ENCODE results near the gene CPNE4. TPM values are rescaled to one million over a fixed set of nuclear protein-coding genes. Genes with fewer than 3 reads are reported as not detected.

Gene CPNE4
- total RNA-seq, 1 donor from 2014 or later: not detected

DNA sequence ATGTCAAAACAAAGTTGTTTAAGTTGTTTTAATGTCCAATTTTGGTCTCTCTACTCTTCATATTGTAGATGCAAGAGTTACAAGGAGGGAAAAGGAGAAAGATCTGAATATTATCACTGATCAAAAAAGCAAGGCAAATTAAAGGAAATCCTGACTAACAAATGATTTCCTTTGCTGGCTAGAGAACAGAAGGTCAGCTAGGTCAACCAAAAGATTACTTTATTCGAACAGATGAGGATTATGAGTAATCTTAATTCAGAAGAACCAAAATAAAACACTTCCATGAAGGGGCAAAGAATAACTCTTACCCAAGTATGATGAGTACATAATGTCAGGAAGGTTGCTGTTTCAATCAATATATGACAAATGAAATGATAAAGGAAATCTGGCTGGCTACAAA, 33.8 kb downstream of the CPNE4 start:
- Mint-ChIP-seq H3K36me3 (ENCODE audit: low read depth) (no peaks in the 10 kb centered on the region), H3K4me3 (ENCODE audit: unreplicated experiment) (no peak overlapping the region), H3K4me1 (ENCODE audit: low read depth) (no peaks in the 10 kb centered on the region), H3K27me3 (ENCODE audit: low read depth) (peaks cover 15% of the 10 kb centered on the region), H3K27ac (ENCODE audit: unreplicated experiment) (no peak overlapping the region), H3K9me3 (ENCODE audit: low read depth) (no peaks in the 10 kb centered on the region)
- DNase-seq (ENCODE audit: low spot score): no peak
- TF ChIP-seq, protein P1, sequence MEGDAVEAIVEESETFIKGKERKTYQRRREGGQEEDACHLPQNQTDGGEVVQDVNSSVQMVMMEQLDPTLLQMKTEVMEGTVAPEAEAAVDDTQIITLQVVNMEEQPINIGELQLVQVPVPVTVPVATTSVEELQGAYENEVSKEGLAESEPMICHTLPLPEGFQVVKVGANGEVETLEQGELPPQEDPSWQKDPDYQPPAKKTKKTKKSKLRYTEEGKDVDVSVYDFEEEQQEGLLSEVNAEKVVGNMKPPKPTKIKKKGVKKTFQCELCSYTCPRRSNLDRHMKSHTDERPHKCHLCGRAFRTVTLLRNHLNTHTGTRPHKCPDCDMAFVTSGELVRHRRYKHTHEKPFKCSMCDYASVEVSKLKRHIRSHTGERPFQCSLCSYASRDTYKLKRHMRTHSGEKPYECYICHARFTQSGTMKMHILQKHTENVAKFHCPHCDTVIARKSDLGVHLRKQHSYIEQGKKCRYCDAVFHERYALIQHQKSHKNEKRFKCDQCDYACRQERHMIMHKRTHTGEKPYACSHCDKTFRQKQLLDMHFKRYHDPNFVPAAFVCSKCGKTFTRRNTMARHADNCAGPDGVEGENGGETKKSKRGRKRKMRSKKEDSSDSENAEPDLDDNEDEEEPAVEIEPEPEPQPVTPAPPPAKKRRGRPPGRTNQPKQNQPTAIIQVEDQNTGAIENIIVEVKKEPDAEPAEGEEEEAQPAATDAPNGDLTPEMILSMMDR (IDR thresholded peaks at IDR 0.05): no peak

DNA sequence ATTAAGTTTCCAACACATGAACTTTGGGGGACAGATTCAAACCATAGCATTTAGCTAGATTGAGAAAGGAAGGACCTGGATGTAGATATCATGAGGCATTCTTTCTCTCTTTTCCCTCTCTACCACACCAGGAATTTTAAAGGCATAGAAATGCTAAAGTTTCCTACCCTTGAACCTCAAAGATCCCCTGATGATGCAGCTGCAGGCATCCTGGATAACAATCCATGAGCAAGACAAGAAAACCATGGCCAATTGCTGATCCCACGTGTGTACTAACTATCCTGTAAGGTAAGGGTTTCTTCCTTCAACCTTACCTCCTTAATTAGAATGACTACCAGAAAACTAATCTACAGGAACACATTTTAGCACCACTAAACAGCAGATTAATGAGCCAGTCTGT, 36.8 kb downstream of the CPNE4 start:
- no peak for DNase-seq (ENCODE audit: low spot score)
- Mint-ChIP-seq H3K27me3 (ENCODE audit: low read depth) (peaks cover 16% of the 10 kb centered on the region), H3K36me3 (ENCODE audit: low read depth) (no peaks in the 10 kb centered on the region), H3K4me1 (ENCODE audit: low read depth) (no peaks in the 10 kb centered on the region), H3K9me3 (ENCODE audit: low read depth) (no peaks in the 10 kb centered on the region), H3K27ac (ENCODE audit: unreplicated experiment) (no peak overlapping the region), H3K4me3 (ENCODE audit: unreplicated experiment) (no peak overlapping the region)
- TF ChIP-seq, protein P1 (IDR thresholded peaks at IDR 0.05): no peak

DNA sequence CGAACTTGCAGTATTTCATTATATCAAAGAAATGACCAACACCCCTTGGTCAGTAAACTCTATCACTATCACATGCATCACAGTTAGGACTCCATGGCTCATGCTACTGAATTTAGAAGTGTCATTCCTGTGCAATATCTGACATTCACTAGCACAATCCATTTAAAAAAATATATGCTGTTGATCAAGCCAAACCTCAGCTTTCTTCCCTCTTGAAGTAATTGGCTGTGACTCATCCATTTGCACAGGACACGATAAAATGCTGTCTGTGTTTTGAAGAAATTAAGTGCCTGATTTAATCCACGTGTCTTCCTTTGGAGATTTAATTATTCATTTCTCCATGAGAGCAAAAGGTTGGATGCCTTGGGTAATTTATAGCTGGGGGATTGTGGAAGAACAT, 38.9 kb downstream of the CPNE4 start:
- Mint-ChIP-seq H3K36me3 (ENCODE audit: low read depth) (no peaks in the 10 kb centered on the region), H3K27me3 (ENCODE audit: low read depth) (peaks cover 7% of the 10 kb centered on the region), H3K9me3 (ENCODE audit: low read depth) (no peaks in the 10 kb centered on the region), H3K4me1 (ENCODE audit: low read depth) (no peaks in the 10 kb centered on the region), H3K27ac (ENCODE audit: unreplicated experiment) (no peak overlapping the region), H3K4me3 (ENCODE audit: unreplicated experiment) (no peak overlapping the region)
- DNase-seq (ENCODE audit: low spot score): no peak
- TF ChIP-seq, protein P1 (IDR thresholded peaks at IDR 0.05): no peak

GRCh38 chr3:131989318-131989717, 45.5 kb downstream of the CPNE4 start:
- H3K9me3 Mint-ChIP-seq (ENCODE audit: low read depth): no peaks in the 10 kb centered on the region

GRCh38 chr3:131988209-131988608, 46.6 kb downstream of the CPNE4 start:
- Mint-ChIP-seq H3K9me3 (ENCODE audit: low read depth) (no peaks in the 10 kb centered on the region), H3K4me1 (ENCODE audit: low read depth) (no peaks in the 10 kb centered on the region), H3K4me3 (ENCODE audit: unreplicated experiment) (no peak overlapping the region), H3K27ac (ENCODE audit: unreplicated experiment) (no peak overlapping the region), H3K27me3 (ENCODE audit: low read depth) (no peaks in the 10 kb centered on the region), H3K36me3 (ENCODE audit: low read depth) (no peaks in the 10 kb centered on the region)
- TF ChIP-seq, protein P1 (IDR thresholded peaks at IDR 0.05): no peak
- no peak for DNase-seq (ENCODE audit: low spot score)

More at GRCh38 chr3:131989318-131989717, 45.5 kb downstream of the CPNE4 start:
- TF ChIP-seq, protein P1 (IDR thresholded peaks at IDR 0.05): no peak
- Mint-ChIP-seq H3K4me1 (ENCODE audit: low read depth) (no peaks in the 10 kb centered on the region), H3K27me3 (ENCODE audit: low read depth) (no peaks in the 10 kb centered on the region), H3K4me3 (ENCODE audit: unreplicated experiment) (no peak overlapping the region), H3K27ac (ENCODE audit: unreplicated experiment) (no peak overlapping the region), H3K36me3 (ENCODE audit: low read depth) (no peaks in the 10 kb centered on the region)
- no peak for DNase-seq (ENCODE audit: low spot score)
